Testis (tissue), 3 donors: ENCODE results near the gene IQSEC1. TPM values are rescaled to one million over a fixed set of nuclear protein-coding genes. Genes with fewer than 3 reads are reported as not detected.

Experiments used
- DNase-seq: peaks from one replicate; pipeline ENCODE4 v3.0.0-alpha.2; 2019
- H3K27ac ChIP-seq, 2 donors: fragments of 200-600 bp; sonication (generic); one replicate each; pipeline ENCODE4 v1.5.1; 2019
- H3K27me3 ChIP-seq: fragments of 200-600 bp; sonication (generic); one replicate; pipeline ENCODE4 v1.5.1; 2019
- H3K36me3 ChIP-seq: fragments of 200-600 bp; sonication (generic); one replicate; pipeline ENCODE4 v1.5.1; 2017; ENCODE audit warnings: low read depth; ENCODE audit errors: missing control alignments
- H3K4me1 ChIP-seq: fragments of 200-600 bp; sonication (generic); one replicate; pipeline ENCODE4 v1.5.1; 2019
- H3K4me3 ChIP-seq, 2 donors: fragments of 200-600 bp; sonication (generic); one replicate each; pipeline ENCODE4 v1.5.1; 2017 to 2019
- H3K9me3 ChIP-seq: fragments of 200-600 bp; sonication (generic); one replicate; pipeline ENCODE4 v1.5.1; 2017
- POLR2A ChIP-seq: fragments of 450-650 bp; IDR thresholded peaks from one replicate; pipeline ENCODE4 v1.6.1; 2017; ENCODE audit warnings: antibody characterized with exemption, mild to moderate bottlenecking, moderate library complexity
- WGBS, 2 donors: methylation state at CpG; one replicate each; pipeline ENCODE4 v1.1.5; 2018; 5-methylcytosine and 5-hydroxymethylcytosine counted together
- intact Hi-C: fragments of 100-400 bp; cut with DNase I; formaldehyde crosslinking; loops from one replicate; pipeline ENCODE4 v1.15.1; 2023; ENCODE audit warnings: low total_unique reads
- polyA plus RNA-seq: library from polyadenylated mRNA; stranded (reverse); fragments of 350-450 nt; fragmentation: Illumina TruSeq; extraction: RNeasy Lipid Tissue Mini Kit (QIAGEN cat#74804); gene quantifications from one replicate; pipeline ENCODE4 v1.2.3, GENCODE V29; 2014; ENCODE audit warnings: low read depth, low replicate concordance; ENCODE audit not compliant: insufficient read depth
- small RNA-seq, 2 donors: library from RNA; depleted of rRNA; stranded (forward); fragments of <200 nt; gene quantifications; one replicate each; pipeline ENCODE3, GENCODE V24; 2016
- total RNA-seq, 2 donors: library from RNA; depleted of rRNA; stranded (reverse); fragments of >200 nt; gene quantifications; one replicate each; pipeline ENCODE4 v1.2.3, GENCODE V29; 2016
- TF ChIP-seq, protein P1 (sequence below), 3 experiments: fragments of 450-650 bp in 2 of 3; fragments of 200-600 bp in 1 of 3; sonication (generic) in 1 of 3; IDR thresholded peaks; one replicate each; pipeline ENCODE4 v1.5.1; 2016 to 2019; ENCODE audit warnings: antibody characterized with exemption in 3 of 3, mild to moderate bottlenecking in 2 of 3, moderate library complexity in 1 of 3

IQSEC1 gene
- total and polyA plus RNA-seq, 3 donors from 2014 or later = 32.9 to 89.4 (median 74.3) TPM

DNA sequence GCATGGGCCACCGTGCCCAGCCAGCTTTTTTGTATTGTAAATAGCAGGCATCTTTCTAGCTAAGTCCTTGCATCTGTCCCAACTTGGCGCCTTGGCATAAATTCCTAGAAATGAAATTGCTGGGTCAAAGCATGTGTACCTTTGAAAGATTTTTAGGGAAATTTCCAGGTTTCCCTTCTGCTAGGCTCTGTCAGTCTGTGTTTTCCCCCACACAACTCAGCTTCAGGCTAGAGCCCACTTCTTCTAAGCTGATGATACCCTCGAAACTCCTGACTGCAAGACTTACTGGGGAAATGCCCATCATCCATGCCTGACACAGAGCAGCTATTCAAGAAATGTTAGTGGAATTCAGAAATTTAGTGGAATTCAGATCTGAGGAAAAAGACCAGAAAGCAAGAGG lies 221.0 kb downstream of the IQSEC1 start:
- H3K9me3 ChIP-seq = no peaks in the 10 kb centered on the region
- H3K27me3 ChIP-seq = no peaks in the 10 kb centered on the region
- H3K27ac ChIP-seq = no peak overlapping the region
- no peaks in the 10 kb centered on the region for H3K36me3 ChIP-seq
- intact Hi-C loops = no loop called here
- peaks cover 17% of the 10 kb centered on the region for H3K4me1 ChIP-seq
- no peak for DNase-seq
- H3K4me3 ChIP-seq = no peak overlapping the region
- 91 to 96% methylated on average over 3 of the region's 3 CpGs for WGBS, 2 donors
- TF ChIP-seq, protein P1, sequence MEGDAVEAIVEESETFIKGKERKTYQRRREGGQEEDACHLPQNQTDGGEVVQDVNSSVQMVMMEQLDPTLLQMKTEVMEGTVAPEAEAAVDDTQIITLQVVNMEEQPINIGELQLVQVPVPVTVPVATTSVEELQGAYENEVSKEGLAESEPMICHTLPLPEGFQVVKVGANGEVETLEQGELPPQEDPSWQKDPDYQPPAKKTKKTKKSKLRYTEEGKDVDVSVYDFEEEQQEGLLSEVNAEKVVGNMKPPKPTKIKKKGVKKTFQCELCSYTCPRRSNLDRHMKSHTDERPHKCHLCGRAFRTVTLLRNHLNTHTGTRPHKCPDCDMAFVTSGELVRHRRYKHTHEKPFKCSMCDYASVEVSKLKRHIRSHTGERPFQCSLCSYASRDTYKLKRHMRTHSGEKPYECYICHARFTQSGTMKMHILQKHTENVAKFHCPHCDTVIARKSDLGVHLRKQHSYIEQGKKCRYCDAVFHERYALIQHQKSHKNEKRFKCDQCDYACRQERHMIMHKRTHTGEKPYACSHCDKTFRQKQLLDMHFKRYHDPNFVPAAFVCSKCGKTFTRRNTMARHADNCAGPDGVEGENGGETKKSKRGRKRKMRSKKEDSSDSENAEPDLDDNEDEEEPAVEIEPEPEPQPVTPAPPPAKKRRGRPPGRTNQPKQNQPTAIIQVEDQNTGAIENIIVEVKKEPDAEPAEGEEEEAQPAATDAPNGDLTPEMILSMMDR (IDR thresholded peaks at IDR 0.05) = no peak
- TF ChIP-seq POLR2A = no peak

Small RNA genes within 50 kb of the gene (small RNA-seq; reads per million reads assigned to genes)
- gene AC034198.1 = 0 reads per million in 2 donors
- gene AC069271.1 = 0 reads per million in 2 donors

Other genes starting within 250 kb of the IQSEC1 start
- gene RPL32, start 231.9 kb downstream of the IQSEC1 start, total RNA-seq = 100 to 1,000 TPM; 435 to 713 TPM
- 1,578 TPM for gene RPL32, start 231.9 kb downstream of the IQSEC1 start, polyA plus RNA-seq